ES-I3 (cell line): Measurements from ENCODE around the gene HOXB1.

ENCODE experiments used
- H3K36me3 ChIP-seq: 2 replicates; pipeline ENCODE4 v1.6.1; 2013; ENCODE audit warnings: mild to moderate bottlenecking, low read length, control low read depth, moderate library complexity; ENCODE audit not compliant: insufficient read depth
- H3K4me1 ChIP-seq: 2 replicates; pipeline ENCODE4 v1.6.1; 2013; ENCODE audit warnings: mild to moderate bottlenecking, control low read depth, low read length; ENCODE audit not compliant: insufficient read depth
- H3K9ac ChIP-seq: 2 replicates; pipeline ENCODE4 v1.6.1; 2013; ENCODE audit warnings: low read depth, mild to moderate bottlenecking, low read length, moderate library complexity
- H3K9me3 ChIP-seq: 2 replicates; pipeline ENCODE4 v1.6.1; 2013; ENCODE audit warnings: mild to moderate bottlenecking, low read length, moderate library complexity; ENCODE audit not compliant: control insufficient read depth, insufficient read depth

HOXB1 gene

GRCh38 chr17:48563385-48563838 is 32.6 kb upstream of the HOXB1 start:
- Histone ChIP-seq H3K9ac (no peak overlapping the region), H3K4me1 (peaks cover 15% of the 10 kb centered on the region), H3K36me3 (no peaks in the 10 kb centered on the region), H3K9me3 (no peaks in the 10 kb centered on the region; the same call in none of the 2 replicates)

- Histone ChIP-seq H3K9me3 (no peaks in the 10 kb centered on the region; the same call in none of the 2 replicates), H3K4me1 (peaks cover 12% of the 10 kb centered on the region), H3K36me3 (no peaks in the 10 kb centered on the region), H3K9ac (no peak overlapping the region)
These were observed 32.1 kb upstream of the HOXB1 start for GRCh38 chr17:48562934-48563333.

GRCh38 chr17:48561884-48562810 is 31.3 kb upstream of the HOXB1 start:
- peaks cover 8% of the 10 kb centered on the region for H3K4me1 ChIP-seq
- no peak overlapping the region for H3K9ac ChIP-seq
- no peaks in the 10 kb centered on the region; the same call in 1 of the 2 replicates for H3K9me3 ChIP-seq
- H3K36me3 ChIP-seq, result no peaks in the 10 kb centered on the region

GRCh38 chr17:48559840-48560817 is 29.3 kb upstream of the HOXB1 start:
- H3K4me1 ChIP-seq, result peaks cover 12% of the 10 kb centered on the region
- no peak overlapping the region for H3K9ac ChIP-seq
- H3K9me3 ChIP-seq, result no peaks in the 10 kb centered on the region
- no peaks in the 10 kb centered on the region for H3K36me3 ChIP-seq

GRCh38 chr17:48559122-48559839 is 28.5 kb upstream of the HOXB1 start:
- no peaks in the 10 kb centered on the region for H3K36me3 ChIP-seq
- peaks cover 13% of the 10 kb centered on the region for H3K4me1 ChIP-seq
- no peaks in the 10 kb centered on the region for H3K9me3 ChIP-seq
- H3K9ac ChIP-seq, result no peak overlapping the region

- no peaks in the 10 kb centered on the region for H3K36me3 ChIP-seq
- H3K4me1 ChIP-seq, result peaks cover 18% of the 10 kb centered on the region
- H3K9me3 ChIP-seq, result no peaks in the 10 kb centered on the region
- H3K9ac ChIP-seq, result no peak overlapping the region
These were observed 28.0 kb upstream of the HOXB1 start for GRCh38 chr17:48558831-48559121.

- peaks cover 21% of the 10 kb centered on the region for H3K4me1 ChIP-seq
- H3K36me3 ChIP-seq, result no peaks in the 10 kb centered on the region
These were observed 27.4 kb upstream of the HOXB1 start for GRCh38 chr17:48558057-48558830.

GRCh38 chr17:48556576-48557401 is 26.0 kb upstream of the HOXB1 start:
- no peak overlapping the region for H3K9ac ChIP-seq

More at GRCh38 chr17:48558057-48558830, 27.4 kb upstream of the HOXB1 start:
- H3K9ac ChIP-seq, result no peak overlapping the region
- no peaks in the 10 kb centered on the region for H3K9me3 ChIP-seq

GRCh38 chr17:48556229-48556575 is 25.4 kb upstream of the HOXB1 start:
- Histone ChIP-seq H3K9me3 (no peaks in the 10 kb centered on the region), H3K36me3 (no peaks in the 10 kb centered on the region), H3K9ac (no peak overlapping the region), H3K4me1 (peaks cover 25% of the 10 kb centered on the region)

More at GRCh38 chr17:48556576-48557401, 26.0 kb upstream of the HOXB1 start:
- H3K36me3 ChIP-seq, result no peaks in the 10 kb centered on the region
- H3K4me1 ChIP-seq, result peaks cover 25% of the 10 kb centered on the region
- H3K9me3 ChIP-seq, result no peaks in the 10 kb centered on the region

GRCh38 chr17:48555258-48556228 is 24.7 kb upstream of the HOXB1 start:
- no peaks in the 10 kb centered on the region for H3K9me3 ChIP-seq
- peaks cover 25% of the 10 kb centered on the region for H3K4me1 ChIP-seq
- no peaks in the 10 kb centered on the region for H3K36me3 ChIP-seq
- H3K9ac ChIP-seq, result peak overlapping the region; percentile 51; the same call in 1 of the 2 replicates

GRCh38 chr17:48554412-48555257 is 23.8 kb upstream of the HOXB1 start:
- Histone ChIP-seq H3K36me3 (no peaks in the 10 kb centered on the region), H3K9me3 (no peaks in the 10 kb centered on the region), H3K4me1 (peaks cover 27% of the 10 kb centered on the region), H3K9ac (peak overlapping the region; percentile 51; the same call in 1 of the 2 replicates)
